GM19452 (cell line): ENCODE data around the gene SVIL.

ENCODE experiments used
- ATAC-seq: cut with Tn5 transposase; IDR thresholded peaks from one replicate; pipeline ENCODE4 v1.9.1; 2021; ENCODE audit not compliant: unreplicated experiment

Gene SVIL, protein sequence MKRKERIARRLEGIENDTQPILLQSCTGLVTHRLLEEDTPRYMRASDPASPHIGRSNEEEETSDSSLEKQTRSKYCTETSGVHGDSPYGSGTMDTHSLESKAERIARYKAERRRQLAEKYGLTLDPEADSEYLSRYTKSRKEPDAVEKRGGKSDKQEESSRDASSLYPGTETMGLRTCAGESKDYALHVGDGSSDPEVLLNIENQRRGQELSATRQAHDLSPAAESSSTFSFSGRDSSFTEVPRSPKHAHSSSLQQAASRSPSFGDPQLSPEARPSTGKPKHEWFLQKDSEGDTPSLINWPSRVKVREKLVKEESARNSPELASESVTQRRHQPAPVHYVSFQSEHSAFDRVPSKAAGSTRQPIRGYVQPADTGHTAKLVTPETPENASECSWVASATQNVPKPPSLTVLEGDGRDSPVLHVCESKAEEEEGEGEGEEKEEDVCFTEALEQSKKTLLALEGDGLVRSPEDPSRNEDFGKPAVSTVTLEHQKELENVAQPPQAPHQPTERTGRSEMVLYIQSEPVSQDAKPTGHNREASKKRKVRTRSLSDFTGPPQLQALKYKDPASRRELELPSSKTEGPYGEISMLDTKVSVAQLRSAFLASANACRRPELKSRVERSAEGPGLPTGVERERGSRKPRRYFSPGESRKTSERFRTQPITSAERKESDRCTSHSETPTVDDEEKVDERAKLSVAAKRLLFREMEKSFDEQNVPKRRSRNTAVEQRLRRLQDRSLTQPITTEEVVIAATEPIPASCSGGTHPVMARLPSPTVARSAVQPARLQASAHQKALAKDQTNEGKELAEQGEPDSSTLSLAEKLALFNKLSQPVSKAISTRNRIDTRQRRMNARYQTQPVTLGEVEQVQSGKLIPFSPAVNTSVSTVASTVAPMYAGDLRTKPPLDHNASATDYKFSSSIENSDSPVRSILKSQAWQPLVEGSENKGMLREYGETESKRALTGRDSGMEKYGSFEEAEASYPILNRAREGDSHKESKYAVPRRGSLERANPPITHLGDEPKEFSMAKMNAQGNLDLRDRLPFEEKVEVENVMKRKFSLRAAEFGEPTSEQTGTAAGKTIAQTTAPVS (N-terminal part only)

DNA sequence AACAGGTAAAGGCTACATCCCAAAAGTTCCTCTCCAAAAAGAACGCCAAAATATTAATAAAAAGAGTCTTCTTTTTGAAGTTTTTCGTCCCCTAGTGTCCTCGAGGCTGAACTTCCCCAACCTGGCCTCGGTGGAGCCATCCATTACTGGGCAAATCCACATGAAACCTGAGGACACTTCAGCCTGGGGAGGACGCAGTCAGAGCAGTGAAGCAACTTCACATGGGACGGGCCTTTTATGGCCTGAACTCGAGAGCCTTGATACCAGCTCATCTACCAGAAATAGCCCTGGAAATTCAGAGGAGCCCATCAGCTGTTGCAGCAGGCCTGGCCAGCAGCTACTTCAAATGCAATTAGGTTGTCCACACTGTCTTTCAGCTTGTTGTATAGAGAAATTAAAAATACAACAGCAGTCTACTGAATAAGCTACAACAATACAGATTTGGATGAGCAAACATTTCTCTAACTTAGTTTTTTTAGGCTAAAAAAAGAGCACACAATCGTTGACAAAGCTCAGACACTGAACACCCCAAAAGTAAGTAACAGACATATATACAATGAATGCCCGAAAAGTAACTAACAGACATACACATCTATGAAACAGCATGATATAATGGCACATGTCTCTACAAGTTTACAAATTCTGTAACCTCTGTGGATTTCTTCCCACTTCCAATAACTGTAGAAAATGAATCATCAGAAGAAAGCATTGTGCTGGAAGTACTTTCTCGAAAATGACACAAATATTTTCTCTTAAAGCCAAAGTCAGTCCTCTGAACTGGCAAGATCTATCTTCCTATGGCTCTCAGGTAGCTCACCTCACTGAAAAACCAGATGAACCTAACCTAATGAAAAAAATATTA is at the start of gene SVIL:
SVIL (minus strand) TSS at position 208 of the 862 bp plus-strand sequence. CDS start 79,913 bp downstream, outside the sequence.
- peak; percentile 14 for ATAC-seq

DNA sequence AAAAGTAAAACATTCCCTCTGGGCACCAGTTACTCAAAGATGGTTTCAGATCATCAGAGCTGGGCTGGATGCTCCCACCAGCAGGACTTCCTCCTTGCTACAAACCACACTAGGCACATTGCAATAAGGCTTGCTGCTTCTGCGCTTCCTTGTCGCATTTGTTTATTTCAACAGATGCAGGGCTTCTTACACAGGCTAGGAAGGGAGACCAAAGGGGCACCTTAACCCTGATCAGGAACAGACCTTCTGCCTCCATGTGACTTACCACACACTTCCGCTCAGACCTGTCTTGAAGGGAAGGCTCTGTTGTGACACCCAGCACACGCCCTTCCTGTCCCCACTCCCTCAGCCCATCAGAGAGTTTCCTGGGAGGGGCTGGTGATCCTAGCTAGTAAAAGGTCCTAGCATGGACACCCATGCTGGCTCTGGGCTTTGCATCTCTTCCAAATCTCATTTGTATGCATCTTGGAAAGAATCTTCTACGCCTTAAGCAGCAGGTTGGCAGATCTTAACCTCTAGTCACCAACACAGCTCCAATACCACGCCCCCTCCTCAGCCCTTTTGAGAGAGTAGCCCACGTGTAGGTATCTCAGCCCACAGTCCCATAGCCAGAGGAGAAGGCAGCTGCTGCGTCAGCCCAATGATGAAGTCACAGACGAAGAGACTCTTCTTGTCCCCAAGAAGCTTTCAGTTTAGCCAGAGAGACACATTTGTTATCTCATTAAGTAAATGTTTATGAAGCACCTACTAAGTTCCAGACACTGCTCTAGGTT is 47.1 kb upstream of the SVIL start:
- ATAC-seq = no peak

DNA sequence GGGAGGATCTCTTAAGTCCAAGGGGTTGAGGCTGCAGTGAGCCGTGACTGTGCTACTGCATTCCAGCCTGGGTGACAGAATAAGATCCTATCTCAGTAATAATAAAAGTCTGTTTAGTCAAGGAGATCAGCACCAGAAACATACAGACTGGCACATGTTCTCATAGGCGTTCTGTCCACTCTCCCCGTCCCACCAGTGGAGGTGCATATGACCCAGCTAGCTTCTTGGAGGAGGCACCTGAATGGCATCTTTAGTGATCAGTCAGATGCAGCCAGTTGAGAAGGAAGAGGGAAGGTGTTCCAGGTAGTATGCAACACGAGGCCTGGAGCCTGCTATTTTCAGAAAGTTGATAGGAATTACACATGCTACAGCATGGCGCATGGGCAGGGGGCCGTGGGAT is 45.3 kb upstream of the SVIL start:
- no peak for ATAC-seq

DNA sequence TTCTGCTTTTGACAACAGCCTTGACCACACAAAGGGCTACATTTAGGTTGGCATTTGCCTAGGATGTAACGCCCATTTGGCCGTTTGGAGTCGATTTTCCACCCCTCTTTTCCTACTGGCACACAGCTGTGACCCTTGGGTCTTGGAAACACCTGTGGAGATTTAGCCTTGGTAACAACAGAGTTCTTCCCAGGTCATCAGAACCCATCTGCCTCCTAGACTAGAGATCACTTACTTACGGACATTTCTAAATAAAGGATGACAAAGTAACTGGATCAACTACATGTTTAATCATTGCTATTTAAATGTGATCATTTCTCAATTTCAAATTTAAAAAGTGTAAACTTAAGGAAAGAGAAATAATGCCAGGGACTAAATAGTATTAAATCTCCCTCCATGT is 42.0 kb upstream of the SVIL start:
- no peak for ATAC-seq

DNA sequence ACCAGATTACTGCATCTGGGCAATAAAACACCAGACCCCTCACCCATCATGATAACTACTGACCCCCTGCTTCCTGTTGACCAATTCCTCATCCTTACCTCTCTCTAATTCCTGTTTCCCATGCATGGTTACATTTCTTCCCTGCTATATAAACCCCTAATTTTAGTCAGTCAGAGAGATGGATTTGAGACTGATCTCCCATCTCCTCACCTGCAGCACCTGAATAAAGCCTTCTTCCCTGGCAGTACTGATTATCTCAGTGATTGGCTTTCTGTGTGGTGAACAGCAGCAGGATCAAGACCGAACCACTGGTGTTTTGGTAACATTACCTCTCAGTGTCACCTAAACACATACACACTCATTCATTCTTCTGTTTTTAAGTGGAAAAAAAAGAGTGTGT is 41.2 kb upstream of the SVIL start:
- ATAC-seq = no peak

DNA sequence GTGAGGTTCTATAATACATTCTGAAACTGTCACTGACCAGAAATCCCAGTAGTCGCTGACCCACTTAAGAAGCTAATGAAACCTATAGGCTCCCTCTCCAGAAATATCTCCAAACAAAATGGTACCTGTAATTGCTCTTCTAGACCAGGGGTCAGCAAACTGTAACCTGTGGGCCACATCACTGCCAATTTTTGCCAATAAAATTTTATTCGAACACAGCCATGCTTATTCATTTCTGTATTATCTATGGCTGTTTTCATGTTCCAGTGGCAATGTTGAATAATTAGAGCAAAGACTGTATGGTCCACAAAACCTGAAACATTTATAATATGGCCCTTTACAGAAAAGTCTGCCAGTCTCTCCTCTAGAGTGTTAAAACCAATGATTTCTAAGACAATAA is 37.2 kb upstream of the SVIL start:
- no peak for ATAC-seq

DNA sequence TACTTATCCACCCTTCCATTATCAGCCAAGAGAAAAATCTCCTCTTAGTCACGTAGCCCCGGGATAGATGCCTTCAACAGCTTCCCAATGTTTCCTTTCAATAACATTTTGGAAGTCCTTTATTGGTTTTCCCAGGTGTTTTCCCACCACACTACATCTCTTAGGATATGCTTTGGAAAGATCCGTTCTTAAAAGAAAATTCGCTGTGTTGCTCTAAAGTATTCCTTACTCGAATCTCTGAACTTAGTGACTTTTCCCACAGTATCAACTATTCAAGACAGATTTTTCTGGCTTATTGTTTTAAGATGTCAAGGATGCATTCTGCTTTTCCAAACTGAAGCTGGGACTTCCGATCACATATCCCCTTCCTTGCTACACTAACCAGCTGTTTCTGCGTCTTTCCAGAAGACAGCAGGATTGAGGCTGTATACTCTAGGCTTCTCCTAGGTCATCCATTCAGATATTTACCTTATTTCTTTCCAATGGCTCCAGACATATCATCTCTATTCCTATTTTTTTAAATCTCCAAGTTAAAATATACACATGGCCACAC is 36.5 kb upstream of the SVIL start:
- ATAC-seq = no peak

DNA sequence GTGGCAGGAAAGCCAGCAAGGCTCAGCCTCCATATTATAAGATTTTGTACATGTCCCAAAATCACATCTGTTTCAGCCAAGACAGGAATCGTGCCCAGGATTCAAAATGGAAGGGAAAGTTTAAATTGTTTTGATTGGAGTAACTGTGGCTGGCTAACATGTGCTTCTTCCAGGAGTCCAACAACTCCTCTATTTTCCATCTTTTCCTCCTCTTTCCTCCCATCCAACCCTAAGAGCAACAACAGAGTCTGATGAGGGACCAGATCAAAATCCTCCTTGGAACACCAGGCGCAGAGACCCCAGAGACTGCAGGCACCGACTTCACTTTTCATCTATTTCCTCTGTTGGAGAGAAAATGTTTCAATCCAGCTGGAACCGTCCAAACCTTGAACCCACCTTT is 36.0 kb upstream of the SVIL start:
- ATAC-seq = no peak

DNA sequence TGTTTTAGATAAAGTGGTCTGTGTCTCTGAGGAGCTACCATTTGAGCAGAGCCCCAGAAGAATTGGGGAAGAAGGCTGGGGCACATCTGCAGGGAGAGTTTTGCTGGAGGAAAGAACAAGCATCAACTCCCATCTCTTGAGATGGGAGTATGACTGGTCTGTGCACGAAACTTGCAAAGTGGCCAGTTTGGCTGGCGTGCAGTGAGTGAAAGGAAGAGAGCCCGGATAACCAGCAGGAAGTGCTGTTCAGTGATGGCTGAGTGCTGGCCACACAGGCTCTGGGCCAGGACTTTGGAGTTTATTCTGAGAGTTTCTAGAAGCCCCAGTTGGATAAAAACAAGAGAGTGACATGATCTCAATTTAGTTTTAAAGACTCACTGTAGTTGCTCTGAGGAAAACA is 34.4 kb upstream of the SVIL start:
- no peak for ATAC-seq

DNA sequence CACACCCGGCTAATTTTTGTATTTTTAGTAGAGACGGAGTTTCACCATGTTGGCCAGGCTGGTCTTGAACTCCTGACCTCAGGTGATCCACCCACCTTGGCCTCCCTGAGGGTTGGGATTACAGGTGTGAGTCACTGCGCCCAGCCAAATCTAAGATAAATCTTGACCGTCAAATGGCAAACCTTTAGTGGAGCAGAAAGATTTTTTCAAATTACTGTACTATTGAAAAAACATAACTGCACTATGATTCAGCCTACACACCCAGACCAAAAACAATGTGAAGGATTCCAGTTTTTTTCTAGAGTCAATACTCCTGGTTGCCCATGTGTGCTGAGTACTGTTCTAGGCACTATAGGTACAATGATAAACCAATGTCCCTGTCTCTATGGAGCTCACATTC is 33.9 kb upstream of the SVIL start:
- no peak for ATAC-seq

DNA sequence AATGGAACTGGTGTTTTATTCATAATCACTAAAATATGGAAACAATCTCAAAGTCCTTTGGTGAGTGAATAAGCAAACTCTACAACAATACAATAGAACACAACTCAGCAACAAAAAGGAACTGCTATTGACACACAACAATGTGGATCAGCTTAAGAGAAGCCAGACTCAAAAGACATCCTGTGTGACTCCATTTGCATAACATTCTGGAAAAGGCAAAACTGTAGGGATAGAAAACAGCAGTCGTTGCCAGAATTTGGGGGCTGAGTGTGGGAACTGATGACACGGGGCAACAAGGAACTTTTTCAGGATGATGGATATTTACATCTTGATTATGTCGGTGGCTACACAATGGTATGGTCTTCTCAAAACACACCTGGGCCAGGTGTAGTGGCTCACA is 32.4 kb upstream of the SVIL start:
- ATAC-seq = no peak

DNA sequence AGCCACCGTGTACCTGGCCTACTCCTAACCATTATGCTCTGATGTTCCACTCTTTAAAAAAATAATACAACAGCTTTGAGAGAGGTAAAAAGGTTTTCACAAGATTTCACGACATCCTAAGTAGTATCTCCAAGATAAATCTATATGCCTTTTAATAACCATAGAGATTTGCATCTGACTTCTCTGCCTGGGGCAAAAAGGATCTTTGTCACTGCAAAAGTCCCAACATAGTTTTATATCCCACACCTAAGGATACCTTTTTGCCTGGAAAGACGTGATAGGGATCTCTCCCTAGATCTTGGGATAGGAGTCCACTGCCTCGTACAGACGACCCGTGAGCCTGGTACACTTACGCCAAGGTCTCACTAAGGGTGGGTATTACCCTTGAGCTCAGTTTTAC is 31.4 kb upstream of the SVIL start:
- ATAC-seq = no peak

DNA sequence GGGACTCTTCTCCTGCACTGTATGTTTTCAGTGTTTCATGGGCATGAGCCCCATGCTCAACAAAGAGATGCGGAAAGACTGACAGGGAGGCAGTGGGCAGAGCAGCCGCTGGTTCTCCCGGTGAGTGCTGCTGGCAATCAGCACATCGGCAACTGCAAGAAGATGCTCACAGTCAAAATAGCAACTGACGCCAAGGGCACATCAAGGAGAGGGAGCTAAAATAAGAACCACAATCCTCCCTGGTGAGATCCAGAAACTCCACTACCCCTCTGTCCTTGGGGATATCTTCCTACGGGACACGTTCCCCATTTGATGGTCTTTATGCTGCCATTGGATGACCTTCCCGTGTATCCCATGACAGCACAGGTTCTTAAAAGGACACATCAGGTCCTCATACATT is 28.9 kb upstream of the SVIL start:
- no peak for ATAC-seq

DNA sequence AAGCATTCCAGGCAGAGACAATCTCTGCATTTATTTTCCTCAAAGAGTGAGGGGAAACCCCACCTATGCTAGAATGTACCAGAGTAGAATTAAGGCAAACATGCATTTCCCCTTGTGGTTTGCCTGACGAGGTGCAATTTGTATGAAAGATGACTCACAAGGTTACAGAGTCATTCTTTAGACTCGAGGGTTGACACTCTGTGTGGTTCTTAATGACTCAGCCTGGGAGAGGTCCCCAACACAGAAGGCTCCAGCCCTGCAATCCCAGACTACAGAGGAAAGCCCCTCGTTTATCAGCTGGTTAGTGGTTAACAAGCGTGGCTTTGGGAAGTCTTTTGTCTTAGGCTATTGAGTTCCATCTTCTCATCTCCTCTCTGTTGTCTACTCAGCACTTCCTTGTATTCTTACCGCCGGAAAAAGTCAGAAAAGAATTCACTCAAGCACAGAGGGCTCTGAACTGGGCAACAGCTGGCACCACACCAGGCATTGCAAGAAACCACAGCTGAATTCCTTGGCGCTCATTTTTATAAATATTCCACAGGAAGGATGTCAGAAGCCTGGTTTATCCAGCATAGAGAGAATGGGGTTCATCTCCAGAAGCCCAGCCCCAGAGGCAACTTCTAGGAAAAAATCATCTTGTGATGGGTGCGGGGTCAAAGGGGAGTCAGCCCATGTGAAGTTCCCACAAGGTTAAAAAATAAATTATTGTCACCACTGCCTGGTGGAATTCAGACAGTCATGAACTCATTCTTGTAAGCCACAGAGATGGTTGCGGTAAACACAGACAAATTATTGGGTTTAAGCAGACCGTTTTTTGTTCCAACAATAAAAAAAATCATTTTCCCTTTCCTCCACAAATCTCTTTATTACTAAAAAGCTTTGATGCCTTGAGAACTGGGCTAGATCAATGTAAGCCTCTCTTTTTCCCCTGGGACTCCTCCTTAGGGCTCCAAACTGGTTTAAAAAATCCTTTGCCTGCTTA is 24.5 kb upstream of the SVIL start:
- peak; percentile 98 for ATAC-seq

DNA sequence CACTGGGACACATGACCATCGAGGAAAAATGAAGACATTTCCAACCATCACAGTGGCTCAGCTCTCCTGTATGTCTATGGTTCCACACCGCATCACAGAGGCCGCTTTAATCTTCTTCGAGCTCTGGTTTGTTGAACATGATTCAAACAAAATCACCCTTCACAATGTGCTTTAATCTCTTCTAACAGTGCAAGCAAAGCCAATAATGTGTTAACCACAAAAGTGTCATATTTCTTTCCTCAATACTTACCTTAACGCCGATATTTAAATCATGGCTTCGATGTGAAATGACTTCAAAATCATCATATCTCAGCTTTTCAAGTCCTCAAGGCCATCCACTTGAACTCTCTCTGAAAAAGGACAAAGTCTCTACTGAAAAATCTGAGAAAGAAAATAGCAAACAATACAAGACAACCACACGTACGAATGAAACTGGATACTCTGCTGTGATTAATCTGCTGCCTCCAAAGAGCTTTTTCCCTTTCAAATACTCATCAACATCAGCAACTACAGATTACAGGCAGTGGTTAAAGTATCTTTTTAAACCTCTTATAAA is 23.0 kb upstream of the SVIL start:
- no peak for ATAC-seq

DNA sequence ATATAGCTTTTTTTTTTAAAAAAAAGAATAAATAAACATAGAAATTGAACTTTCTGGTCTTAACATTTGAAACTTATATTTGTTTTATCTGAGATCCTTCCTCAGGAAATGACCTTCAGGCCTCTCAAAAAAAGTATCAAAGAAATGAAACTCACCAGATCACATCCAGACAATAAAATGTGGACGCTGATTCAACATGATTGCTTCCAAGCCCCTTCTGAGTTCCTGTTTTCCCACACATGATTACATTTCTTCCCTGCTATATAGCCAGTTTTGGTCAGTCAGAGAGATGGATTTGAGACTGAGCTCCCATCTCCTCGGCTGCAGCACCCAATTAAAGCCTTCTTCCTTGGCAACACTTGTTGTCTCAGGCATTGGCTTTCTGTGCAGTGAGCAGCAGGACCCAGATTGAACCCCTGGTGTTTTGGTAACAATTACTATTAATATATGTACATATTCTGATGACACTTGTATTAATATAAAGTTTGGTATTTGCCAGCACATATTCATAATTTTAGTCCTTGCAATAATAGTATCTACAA is 21.8 kb upstream of the SVIL start:
- ATAC-seq = no peak

DNA sequence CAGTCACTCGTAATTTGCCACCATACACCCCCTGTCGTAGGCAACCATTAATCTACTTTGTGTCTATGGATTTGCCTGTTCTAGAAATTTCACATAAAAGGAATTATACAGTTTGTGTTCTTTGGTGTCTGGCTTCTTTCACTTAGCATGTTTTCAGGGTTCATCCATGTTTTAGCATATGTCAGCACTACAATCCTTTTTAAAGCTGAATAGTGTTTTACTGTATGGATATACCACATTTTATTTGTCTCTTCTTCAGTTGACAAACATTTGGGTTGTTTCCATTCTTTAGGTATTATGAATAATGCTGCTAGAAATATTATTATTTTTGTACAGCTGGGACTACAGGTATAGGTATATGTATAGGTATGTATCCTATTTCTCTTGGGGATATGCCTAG is 17.4 kb upstream of the SVIL start:
- ATAC-seq = no peak

DNA sequence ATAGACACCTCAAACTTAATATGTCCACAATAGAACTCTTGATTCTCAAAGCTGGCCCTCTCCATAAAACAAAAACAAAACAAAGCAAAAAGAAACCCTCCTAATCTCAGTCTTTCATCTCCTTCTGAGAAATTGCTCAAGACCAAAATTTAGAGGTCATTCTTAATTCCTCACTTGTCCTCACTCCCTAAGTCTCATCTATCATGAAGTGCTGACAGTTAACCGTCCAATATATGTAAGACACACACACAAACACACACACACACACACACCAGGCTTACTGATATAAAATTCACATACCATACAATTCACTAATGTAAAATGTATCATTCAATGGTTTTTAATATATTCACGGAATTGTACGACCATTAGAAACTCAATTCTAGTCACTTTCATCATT is 17.0 kb upstream of the SVIL start:
- no peak for ATAC-seq
